RKO (cell line): ENCODE measurements around the gene MYO15A.
A peak's percentile ranks its signal among the peaks of the same experiment; 100 is the strongest.

Source experiments
- DNase-seq: peaks from one replicate; pipeline ENCODE4 v3.0.0-alpha.2; 2016; ENCODE audit warnings: low spot score

Gene MYO15A

DNA sequence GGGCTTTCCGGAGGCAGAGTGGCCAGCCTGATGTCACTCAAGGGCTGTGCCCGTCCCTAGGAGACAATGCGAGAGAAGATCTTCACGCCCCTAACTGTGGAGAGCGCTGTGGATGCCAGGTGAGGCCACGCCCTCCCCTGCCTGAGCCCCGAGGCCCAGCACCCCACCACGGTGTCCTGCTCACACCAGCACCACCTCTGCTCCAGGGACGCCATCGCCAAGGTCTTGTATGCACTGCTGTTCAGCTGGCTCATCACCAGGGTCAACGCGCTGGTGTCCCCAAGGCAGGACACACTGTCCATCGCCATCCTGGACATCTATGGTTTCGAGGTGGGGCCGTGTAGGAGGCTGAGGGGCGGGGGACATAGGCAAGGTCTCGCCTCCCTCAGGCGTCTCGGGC is 27.8 kb downstream of the MYO15A start:
- no peak for DNase-seq

DNA sequence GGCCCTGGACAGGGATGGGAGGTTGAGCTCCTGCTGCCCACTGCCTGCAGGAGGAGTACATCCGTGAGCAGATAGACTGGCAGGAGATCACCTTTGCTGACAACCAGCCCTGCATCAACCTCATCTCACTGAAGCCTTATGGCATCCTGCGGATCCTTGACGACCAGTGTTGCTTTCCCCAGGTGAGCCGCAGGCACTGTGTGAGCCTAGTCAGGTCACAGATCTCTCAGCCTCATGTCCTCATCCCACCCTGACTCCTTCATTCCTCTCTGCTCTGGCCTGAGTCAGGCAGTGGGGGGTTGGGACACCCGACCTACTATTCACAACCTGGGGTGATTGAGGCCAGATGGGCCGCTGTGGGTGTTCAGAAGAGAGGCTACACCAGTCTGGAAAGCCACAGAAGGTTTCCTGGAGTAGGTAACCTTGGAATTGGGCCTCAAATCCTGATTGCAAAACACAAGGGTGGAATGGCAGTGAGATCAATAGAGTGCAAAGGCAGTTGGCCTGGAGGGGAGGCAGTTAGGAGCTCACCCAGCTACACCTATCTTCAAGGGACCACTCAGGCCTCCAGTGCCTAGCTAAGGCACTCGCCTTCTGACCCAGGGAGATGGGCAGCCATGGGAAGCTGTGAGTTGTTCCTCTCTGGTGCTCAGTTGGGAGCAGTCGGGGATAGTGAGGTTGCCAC is 29.7 kb downstream of the MYO15A start:
- DNase-seq, result no peak

DNA sequence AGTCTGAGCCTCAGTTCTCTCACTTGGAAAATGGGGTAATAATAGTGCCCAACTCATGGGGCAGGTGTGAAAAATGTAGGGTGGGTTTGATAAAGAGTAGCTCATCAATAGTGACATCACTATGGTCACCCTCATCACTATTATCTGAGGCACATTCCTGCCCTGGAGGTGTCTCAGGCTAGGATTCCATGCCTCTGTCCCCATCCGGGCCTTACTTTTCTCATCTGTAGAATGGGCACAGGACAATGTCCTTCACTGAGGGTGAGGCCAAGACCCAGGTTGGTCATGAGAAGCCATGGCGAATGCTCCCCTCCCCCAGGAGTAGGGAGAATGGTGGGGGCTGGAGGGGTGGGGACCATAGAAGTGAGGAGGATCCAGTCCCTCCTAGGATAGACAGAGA is 30.5 kb downstream of the MYO15A start:
- no peak for DNase-seq

DNA sequence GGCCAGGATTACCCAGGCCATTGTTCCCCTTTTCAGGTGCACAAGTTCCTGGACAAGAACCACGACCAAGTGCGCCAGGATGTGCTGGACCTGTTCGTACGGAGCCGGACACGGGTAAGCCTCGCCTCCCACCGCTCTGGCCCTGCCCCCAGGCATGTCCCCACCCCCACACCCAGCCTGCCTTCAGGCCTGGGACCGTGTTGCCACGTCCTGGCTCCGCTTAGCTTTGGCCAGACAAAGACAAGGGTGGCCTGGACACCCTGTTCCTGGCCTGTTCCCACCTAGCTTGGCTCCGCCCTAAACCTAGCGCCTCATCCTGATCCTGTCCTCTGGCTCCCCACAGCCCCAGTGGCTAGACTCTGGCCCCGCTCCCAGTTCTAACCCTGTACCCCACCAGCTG is 30.9 kb downstream of the MYO15A start:
- DNase-seq, result no peak

GRCh38 chr17:18139949-18140348 is 31.4 kb downstream of the MYO15A start:
- DNase-seq, result peak; percentile 52

GRCh38 chr17:18140648-18141047 is 32.1 kb downstream of the MYO15A start:
- no peak for DNase-seq

DNA sequence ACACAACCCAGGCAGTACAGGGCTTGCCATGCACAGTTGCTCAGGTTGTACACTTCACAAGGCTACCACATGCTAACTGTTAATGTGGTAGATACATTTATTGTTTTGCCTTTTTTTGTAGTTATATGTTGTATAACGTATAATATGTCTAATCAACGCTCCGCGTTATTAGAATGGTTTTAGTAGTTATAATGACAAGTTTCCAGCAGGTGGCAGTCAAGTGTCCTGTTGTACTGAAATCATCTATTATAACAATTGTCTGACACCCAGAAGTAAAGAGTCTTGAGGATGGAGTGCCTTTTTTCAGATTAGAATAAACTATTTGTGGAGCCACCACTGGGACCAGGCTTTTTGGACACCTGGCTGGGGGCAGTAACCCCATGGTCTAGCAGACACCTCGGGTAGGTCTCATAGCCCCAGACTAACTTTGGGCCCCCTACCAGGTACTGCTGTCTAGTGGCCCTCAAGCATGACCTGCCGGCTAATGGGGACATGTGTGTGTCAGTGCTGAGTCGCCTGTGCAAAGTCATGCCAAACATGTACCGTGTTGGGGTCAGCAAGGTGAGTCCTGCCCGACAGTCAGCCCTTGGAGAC is 32.8 kb downstream of the MYO15A start:
- DNase-seq, result peak; percentile 75

- DNase-seq, result no peak
Measured at GRCh38 chr17:18142417-18142816, 33.9 kb downstream of the MYO15A start.

- DNase-seq, result peak; percentile 47
Measured at GRCh38 chr17:18143044-18143936, 34.7 kb downstream of the MYO15A start.

GRCh38 chr17:18144261-18144660 is 35.7 kb downstream of the MYO15A start:
- DNase-seq, result no peak

GRCh38 chr17:18144855-18145254 is 36.3 kb downstream of the MYO15A start:
- DNase-seq, result no peak

- DNase-seq, result no peak
Measured at GRCh38 chr17:18145811-18146210, 37.3 kb downstream of the MYO15A start.

DNA sequence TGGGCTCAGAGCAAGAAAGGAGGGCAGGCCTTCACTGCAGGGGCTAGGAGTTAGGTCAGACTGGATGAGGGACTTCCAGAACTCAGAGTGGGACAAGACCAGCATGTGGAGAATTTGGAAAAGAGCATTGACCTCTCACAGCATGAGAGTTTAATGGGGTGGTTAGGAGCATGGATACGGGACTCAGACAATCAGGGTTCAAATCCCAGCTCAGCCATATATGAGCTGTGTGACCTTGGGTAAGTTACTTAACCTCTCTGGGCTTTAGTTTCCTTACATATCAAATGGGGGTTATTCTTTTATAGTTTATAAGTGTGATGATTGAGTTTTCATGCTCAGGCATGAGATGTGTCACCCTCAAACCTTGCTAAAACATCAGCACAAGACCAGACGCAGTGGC is 37.7 kb downstream of the MYO15A start:
- DNase-seq, result no peak

DNA sequence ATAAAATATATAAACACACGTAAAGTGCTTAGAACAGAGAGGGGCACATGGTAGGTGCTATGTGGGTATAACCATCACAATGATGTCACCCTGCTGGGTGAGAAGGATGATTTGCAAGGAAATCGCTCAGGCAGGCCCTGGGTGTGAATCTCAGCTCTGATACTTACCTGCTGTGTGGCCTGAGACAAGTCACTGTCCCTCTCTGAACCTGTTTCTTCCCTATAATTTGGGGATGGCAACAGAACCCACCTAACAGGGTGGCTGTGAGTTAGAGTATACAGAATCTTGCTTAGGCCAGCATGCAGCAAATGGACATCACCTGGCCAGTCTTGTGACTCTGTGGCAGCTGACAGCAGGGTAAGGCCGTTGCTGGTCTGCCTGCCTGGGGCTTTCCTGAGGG is 38.4 kb downstream of the MYO15A start:
- DNase-seq, result no peak

DNA sequence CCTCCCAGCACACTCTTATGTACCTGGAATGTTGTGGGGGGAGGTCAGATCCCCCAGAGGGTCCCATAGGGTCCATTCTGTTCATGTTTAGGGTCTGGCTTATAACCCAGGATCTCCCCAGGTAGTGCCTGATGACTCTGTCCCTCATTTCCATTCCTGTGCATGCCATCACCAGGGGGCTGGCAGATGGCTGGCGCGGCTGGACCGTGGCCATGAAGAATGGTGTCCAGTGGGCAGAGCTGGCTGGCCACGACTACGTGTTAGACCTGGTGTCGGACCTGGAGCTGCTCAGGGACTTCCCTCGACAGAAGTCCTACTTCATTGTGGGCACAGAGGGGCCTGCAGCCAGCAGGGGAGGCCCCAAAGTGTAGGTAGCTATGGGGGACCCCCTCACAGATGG is 40.0 kb downstream of the MYO15A start:
- DNase-seq, result no peak

DNA sequence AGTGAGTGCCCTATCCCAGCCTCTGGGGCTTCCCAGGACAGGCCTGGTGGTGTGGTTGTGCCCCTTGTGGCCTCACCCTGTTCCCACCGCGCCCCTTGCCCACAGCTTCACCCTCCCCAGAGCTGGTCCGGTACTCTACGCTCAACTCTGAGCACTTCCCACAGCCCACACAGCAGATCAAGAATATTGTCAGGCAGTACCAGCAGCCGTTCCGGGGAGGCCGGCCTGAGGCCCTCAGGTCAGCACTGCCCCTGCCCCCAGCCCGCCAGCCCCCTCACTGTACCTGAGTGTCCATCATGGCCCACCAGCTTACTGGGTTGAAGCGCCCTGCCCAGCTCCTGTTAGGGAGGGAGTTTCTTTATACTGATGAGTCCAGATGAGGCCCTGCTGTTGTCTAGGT is 42.7 kb downstream of the MYO15A start:
- no peak for DNase-seq

- DNase-seq, result no peak
Measured at GRCh38 chr17:18155179-18155578, 46.6 kb downstream of the MYO15A start.

DNA sequence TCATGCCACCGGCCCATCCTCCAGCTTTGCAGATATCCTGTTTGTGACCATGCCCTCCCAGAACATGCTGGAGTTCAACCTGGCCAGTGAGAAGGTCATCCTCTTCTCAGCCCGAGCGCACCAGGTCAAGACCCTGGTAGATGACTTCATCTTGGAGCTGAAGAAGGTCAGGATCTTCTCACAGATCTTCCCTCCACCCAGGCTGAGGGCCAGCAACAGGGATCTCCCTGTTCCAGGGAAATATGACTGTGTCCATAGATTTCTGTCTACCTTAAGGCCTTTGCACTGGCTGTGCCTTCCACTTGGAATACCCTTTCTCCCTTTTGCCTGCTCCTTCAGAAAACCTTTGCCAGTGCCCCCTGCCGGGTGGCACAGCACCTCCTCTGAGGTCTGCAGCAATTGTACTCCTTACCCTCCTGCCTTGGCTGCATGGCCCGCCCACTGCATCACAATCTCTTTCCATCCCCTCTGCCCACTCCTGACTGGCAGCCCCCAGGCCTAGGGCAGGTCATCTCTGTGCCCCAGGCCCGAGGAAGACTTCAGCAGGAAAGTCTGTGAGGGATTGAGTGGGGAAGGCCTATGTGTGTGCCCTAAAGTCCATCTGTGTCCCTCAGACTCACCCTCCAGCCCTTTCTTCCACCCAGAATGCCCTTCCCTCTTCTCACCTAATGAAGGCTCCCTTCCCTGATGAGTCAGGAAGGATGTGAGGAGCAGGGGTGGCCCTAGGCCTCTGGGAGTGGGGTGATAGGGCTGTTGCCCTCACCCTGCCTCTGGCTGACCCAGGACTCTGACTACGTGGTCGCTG is 47.8 kb downstream of the MYO15A start:
- no peak for DNase-seq

GRCh38 chr17:18156976-18157280 is 48.4 kb downstream of the MYO15A start:
- no peak for DNase-seq

DNA sequence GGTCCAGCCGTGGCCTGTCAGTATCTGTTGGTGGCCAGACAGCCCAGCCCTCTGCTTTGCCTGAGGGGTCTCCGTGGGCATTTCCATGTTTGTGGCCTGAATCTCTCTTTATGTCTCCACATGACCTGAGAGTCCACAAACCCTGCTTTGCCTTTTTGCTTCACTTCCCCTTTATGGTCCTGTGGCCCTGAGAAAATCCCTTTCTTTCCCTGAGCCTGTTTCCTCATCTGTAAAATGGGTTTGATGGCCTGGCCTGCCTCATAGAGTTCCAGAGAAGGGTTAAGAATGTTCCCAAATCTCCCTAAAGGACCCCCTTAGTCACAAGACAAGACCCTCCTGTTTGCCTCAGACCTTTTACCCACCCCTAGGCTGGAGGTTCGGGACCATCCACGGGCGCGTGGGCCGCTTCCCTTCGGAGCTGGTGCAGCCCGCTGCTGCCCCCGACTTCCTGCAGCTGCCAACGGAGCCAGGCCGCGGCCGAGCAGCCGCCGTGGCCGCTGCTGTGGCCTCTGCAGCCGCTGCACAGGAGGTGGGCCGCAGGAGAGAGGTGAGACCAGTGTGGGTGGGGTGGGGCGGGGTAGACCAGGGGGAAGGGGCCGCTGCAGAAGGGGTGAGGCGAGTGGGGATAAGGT is 48.9 kb downstream of the MYO15A start:
- DNase-seq, result no peak

- DNase-seq, result peak; percentile 66
Measured at GRCh38 chr17:18158022-18158600, 49.6 kb downstream of the MYO15A start.
